ENCODE data around the gene SLC25A11. TPM values are rescaled to one million over a fixed set of nuclear protein-coding genes. Genes with fewer than 3 reads are reported as not detected.

Gene SLC25A11
- total RNA-seq, 1 experiment from 2014 or later: 65.9 TPM

DNA sequence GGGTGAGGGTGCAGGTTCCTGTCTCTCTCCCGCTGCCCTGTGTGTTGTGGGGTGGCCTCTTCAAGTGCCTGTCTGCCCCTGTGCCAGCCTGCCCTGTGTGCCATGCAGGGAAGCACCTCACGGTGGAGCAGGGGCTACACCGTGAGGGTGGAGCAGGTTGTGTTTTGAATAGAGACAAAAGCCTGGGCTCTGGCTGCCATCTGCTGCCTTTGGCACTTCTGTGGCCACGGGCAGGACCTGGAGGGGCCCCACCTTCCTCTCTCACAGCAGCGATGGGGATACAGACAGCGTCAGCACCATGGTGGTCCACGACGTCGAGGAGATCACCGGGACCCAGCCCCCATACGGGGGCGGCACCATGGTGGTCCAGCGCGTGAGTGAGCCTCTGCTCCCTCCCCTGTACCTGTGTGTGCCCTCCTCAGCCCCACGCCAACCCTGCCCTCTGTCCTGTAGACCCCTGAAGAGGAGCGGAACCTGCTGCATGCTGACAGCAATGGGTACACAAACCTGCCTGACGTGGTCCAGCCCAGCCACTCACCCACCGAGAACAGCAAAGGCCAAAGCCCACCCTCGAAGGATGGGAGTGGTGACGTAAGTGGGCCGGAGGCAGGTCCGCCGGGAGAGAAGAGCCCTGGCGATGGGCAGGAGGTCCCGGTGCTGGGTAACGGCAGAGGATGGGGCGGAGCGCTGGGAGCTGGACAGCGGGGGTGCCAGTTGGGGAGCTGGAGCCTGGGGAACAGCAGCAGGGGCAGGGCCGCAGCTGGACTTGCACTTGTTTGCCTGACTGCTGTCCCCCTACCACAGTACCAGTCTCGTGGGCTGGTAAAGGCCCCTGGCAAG is 45.9 kb downstream of the SLC25A11 start:
- no TSS peak for BruUV-seq (replicated peaks)
- H3K27me3 ChIP-seq (ENCODE audit: control insufficient read depth, insufficient read depth, low read length): no peaks in the 10 kb centered on the region
- ChIA-PET POLR2A (interaction anchor here (0.6 kb wide), 1 partner anchor 42 kb away, joined by 3 read pairs; no protein-coding TSS in a partner anchor), CTCF (no interaction called here)
- H3K4me3 ChIP-seq (ENCODE audit: low read depth in 2 of 2, low read length in 2 of 2): no peak overlapping the region
- H3K9me3 ChIP-seq (ENCODE audit: control insufficient read depth, insufficient read depth, low read depth, low read length): no peaks in the 10 kb centered on the region
- in situ Hi-C loops (cut with HindIII; ENCODE audit: low pct_unique_long_range_greater_than_20kb, low sequenced_read_pairs): no loop called here
- H3K27ac ChIP-seq (ENCODE audit: low read length): no peak overlapping the region
- DNase-seq (ENCODE audit: low read depth, low spot score) (no peak), ATAC-seq (no peak)
- intact Hi-C loops (cut with micrococcal nuclease; ENCODE audit: unreplicated experiment): no loop called here
- TF ChIP-seq, protein P1, sequence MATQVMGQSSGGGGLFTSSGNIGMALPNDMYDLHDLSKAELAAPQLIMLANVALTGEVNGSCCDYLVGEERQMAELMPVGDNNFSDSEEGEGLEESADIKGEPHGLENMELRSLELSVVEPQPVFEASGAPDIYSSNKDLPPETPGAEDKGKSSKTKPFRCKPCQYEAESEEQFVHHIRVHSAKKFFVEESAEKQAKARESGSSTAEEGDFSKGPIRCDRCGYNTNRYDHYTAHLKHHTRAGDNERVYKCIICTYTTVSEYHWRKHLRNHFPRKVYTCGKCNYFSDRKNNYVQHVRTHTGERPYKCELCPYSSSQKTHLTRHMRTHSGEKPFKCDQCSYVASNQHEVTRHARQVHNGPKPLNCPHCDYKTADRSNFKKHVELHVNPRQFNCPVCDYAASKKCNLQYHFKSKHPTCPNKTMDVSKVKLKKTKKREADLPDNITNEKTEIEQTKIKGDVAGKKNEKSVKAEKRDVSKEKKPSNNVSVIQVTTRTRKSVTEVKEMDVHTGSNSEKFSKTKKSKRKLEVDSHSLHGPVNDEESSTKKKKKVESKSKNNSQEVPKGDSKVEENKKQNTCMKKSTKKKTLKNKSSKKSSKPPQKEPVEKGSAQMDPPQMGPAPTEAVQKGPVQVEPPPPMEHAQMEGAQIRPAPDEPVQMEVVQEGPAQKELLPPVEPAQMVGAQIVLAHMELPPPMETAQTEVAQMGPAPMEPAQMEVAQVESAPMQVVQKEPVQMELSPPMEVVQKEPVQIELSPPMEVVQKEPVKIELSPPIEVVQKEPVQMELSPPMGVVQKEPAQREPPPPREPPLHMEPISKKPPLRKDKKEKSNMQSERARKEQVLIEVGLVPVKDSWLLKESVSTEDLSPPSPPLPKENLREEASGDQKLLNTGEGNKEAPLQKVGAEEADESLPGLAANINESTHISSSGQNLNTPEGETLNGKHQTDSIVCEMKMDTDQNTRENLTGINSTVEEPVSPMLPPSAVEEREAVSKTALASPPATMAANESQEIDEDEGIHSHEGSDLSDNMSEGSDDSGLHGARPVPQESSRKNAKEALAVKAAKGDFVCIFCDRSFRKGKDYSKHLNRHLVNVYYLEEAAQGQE (IDR thresholded peaks at IDR 0.05; ENCODE audit: insufficient read depth in 1 of 2, low read depth in 2 of 2, low read length in 1 of 2): no peak
- TF ChIP-seq POLR2AphosphoS5 (IDR thresholded peaks at IDR 0.05; ENCODE audit: low read depth, low read length) (no peak), SIN3A (IDR thresholded peaks at IDR 0.05; ENCODE audit: borderline replicate concordance, insufficient read depth, low read depth, low read length) (no peak), TCF7L2 (IDR thresholded peaks at IDR 0.05; ENCODE audit: low read depth, low read length) (no peak)
- TF ChIP-seq, protein P2, sequence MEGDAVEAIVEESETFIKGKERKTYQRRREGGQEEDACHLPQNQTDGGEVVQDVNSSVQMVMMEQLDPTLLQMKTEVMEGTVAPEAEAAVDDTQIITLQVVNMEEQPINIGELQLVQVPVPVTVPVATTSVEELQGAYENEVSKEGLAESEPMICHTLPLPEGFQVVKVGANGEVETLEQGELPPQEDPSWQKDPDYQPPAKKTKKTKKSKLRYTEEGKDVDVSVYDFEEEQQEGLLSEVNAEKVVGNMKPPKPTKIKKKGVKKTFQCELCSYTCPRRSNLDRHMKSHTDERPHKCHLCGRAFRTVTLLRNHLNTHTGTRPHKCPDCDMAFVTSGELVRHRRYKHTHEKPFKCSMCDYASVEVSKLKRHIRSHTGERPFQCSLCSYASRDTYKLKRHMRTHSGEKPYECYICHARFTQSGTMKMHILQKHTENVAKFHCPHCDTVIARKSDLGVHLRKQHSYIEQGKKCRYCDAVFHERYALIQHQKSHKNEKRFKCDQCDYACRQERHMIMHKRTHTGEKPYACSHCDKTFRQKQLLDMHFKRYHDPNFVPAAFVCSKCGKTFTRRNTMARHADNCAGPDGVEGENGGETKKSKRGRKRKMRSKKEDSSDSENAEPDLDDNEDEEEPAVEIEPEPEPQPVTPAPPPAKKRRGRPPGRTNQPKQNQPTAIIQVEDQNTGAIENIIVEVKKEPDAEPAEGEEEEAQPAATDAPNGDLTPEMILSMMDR (IDR thresholded peaks at IDR 0.05): no peak
- peaks cover 4% of the 10 kb centered on the region; the same call in 1 of the 2 replicates for H3K36me3 ChIP-seq (ENCODE audit: control insufficient read depth, insufficient read depth, low read length)
- no peaks in the 10 kb centered on the region for H3K4me1 ChIP-seq (ENCODE audit: control insufficient read depth, insufficient read depth, low read length)

DNA sequence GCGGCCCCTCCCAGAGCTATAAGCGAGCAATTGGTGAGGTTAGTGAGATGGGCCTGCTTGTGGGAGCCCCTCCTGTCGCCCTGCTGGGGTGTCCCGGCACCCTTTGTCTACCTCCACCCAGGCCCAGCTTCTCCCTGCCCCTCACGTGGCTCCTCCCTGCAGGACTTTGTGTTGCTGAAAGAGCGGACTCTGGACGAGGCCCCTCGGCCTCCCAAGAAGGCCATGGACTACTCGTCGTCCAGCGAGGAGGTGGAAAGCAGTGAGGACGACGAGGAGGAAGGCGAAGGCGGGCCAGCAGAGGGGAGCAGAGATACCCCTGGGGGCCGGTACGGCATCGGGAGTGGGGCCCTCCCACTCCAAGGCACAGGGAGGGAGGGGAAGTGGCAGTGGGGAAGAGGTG is 46.6 kb downstream of the SLC25A11 start:
- intact Hi-C loops (cut with micrococcal nuclease; ENCODE audit: unreplicated experiment) (no loop called here), in situ Hi-C loops (cut with HindIII; ENCODE audit: low pct_unique_long_range_greater_than_20kb, low sequenced_read_pairs) (no loop called here)
- no peak for TF ChIP-seq SIN3A (IDR thresholded peaks at IDR 0.05; ENCODE audit: borderline replicate concordance, insufficient read depth, low read depth, low read length)
- TF ChIP-seq, protein P1 (IDR thresholded peaks at IDR 0.05; ENCODE audit: insufficient read depth in 1 of 2, low read depth in 2 of 2, low read length in 1 of 2): no peak
- no peak for TF ChIP-seq POLR2AphosphoS5 (IDR thresholded peaks at IDR 0.05; ENCODE audit: low read depth, low read length)
- TF ChIP-seq, protein P2 (IDR thresholded peaks at IDR 0.05): no peak
- no peak for TF ChIP-seq TCF7L2 (IDR thresholded peaks at IDR 0.05; ENCODE audit: low read depth, low read length)
- BruUV-seq (replicated peaks): no TSS peak
- DNase-seq (ENCODE audit: low read depth, low spot score) (no peak), ATAC-seq (no peak)
- ChIA-PET CTCF (no interaction called here), POLR2A (no interaction called here)
- Histone ChIP-seq H3K4me1 (ENCODE audit: control insufficient read depth, insufficient read depth, low read length) (no peaks in the 10 kb centered on the region), H3K9me3 (ENCODE audit: control insufficient read depth, insufficient read depth, low read depth, low read length) (no peaks in the 10 kb centered on the region), H3K27me3 (ENCODE audit: control insufficient read depth, insufficient read depth, low read length) (no peaks in the 10 kb centered on the region), H3K27ac (ENCODE audit: low read length) (no peak overlapping the region), H3K36me3 (ENCODE audit: control insufficient read depth, insufficient read depth, low read length) (peaks cover 4% of the 10 kb centered on the region; the same call in 1 of the 2 replicates), H3K4me3 (ENCODE audit: low read depth in 2 of 2, low read length in 2 of 2) (no peak overlapping the region)
